HL-60 (cell line): ENCODE results near the gene IGLL5.

Experiments
- POLR2AphosphoS5 ChIP-seq: IDR thresholded peaks from 2 replicates; pipeline ENCODE4 v1.6.1; 2012; ENCODE audit warnings: low read depth
- SPI1 ChIP-seq: IDR thresholded peaks from 2 replicates; pipeline ENCODE4 v1.6.1; 2012; ENCODE audit warnings: low read depth, mild to moderate bottlenecking, borderline replicate concordance
- TF ChIP-seq, protein P1 (sequence below): IDR thresholded peaks from one replicate; pipeline ENCODE4 v1.5.1; 2011; ENCODE audit warnings: low read length, control low read depth, inconsistent platforms; ENCODE audit not compliant: insufficient read depth

DNA sequence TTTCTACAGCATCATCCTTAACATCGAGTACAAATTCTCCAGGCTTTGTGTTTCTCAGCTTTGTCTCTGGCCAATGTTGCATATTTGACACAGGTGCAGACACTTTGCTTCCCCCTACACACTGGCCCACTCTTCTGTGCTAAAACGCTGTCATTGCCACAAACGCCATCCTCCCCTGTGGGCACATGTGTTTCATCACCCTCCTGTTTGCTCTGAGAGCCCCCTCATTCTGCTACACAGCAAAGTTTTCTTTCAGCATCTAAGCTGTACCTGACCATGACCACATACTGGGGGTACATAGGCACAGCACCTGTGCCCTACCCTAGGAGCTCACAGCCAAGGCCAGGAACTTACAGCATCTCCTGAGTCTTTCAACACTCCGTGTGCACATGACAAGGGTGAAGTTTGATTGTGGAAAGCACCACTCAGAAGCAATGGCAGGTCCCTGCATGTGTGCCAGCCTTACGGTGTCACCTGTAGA, 7.9 kb upstream of the IGLL5 start:
- TF ChIP-seq, protein P1, sequence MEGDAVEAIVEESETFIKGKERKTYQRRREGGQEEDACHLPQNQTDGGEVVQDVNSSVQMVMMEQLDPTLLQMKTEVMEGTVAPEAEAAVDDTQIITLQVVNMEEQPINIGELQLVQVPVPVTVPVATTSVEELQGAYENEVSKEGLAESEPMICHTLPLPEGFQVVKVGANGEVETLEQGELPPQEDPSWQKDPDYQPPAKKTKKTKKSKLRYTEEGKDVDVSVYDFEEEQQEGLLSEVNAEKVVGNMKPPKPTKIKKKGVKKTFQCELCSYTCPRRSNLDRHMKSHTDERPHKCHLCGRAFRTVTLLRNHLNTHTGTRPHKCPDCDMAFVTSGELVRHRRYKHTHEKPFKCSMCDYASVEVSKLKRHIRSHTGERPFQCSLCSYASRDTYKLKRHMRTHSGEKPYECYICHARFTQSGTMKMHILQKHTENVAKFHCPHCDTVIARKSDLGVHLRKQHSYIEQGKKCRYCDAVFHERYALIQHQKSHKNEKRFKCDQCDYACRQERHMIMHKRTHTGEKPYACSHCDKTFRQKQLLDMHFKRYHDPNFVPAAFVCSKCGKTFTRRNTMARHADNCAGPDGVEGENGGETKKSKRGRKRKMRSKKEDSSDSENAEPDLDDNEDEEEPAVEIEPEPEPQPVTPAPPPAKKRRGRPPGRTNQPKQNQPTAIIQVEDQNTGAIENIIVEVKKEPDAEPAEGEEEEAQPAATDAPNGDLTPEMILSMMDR = no peak
- TF ChIP-seq POLR2AphosphoS5 = no peak
- TF ChIP-seq SPI1 = no peak
